ENCODE measurements around the gene C1QTNF9B.
"Not testable (repeated sequence)": the region's sequence is repeated elsewhere in the genome, so short reads cannot be mapped to it uniquely, and the experiment has no call there.

The C1QTNF9B gene
- total RNA-seq: 0 reads per million in 4 experiments

- DNase-seq: not testable (repeated sequence)
These were observed at the start of gene C1QTNF9B for GRCh38 chr13:23897452-23897919. Gene C1QTNF9B (minus strand): TSS chr13:23897502.

GRCh38 chr13:23946900-23947299 is 49.6 kb upstream of the C1QTNF9B start:
- DNase-seq: no peak

- DNase-seq: no peak
These were observed 48.8 kb upstream of the C1QTNF9B start for GRCh38 chr13:23946067-23946466.

GRCh38 chr13:23945612-23946011 is 48.3 kb upstream of the C1QTNF9B start:
- DNase-seq: no peak

GRCh38 chr13:23941211-23941610 is 43.9 kb upstream of the C1QTNF9B start:
- DNase-seq: no peak

- DNase-seq: not testable (repeated sequence)
These were observed 42.4 kb upstream of the C1QTNF9B start for GRCh38 chr13:23939666-23940065.

GRCh38 chr13:23934520-23934919 is 37.2 kb upstream of the C1QTNF9B start:
- DNase-seq: no peak

- no peak for DNase-seq
These were observed 31.7 kb upstream of the C1QTNF9B start for GRCh38 chr13:23928985-23929384.

GRCh38 chr13:23923031-23923430 is 25.7 kb upstream of the C1QTNF9B start:
- no peak for DNase-seq

GRCh38 chr13:23922005-23922932 is 25.0 kb upstream of the C1QTNF9B start:
- no peak for DNase-seq

- DNase-seq: no peak
These were observed 24.2 kb upstream of the C1QTNF9B start for GRCh38 chr13:23921451-23921888.

- no peak for DNase-seq
These were observed 21.7 kb upstream of the C1QTNF9B start for GRCh38 chr13:23919006-23919405.

GRCh38 chr13:23918208-23918607 is 20.9 kb upstream of the C1QTNF9B start:
- no peak for DNase-seq

GRCh38 chr13:23915308-23915707 is 18.0 kb upstream of the C1QTNF9B start:
- DNase-seq: no peak

GRCh38 chr13:23912469-23912868 is 15.2 kb upstream of the C1QTNF9B start:
- DNase-seq: no peak

GRCh38 chr13:23909606-23910005 is 12.3 kb upstream of the C1QTNF9B start:
- no peak for DNase-seq

GRCh38 chr13:23905766-23906165 is 8.5 kb upstream of the C1QTNF9B start:
- DNase-seq: no peak

- DNase-seq: no peak
These were observed 6.6 kb upstream of the C1QTNF9B start for GRCh38 chr13:23903906-23904280.

GRCh38 chr13:23902975-23903905 is 5.9 kb upstream of the C1QTNF9B start:
- DNase-seq: no peak

- DNase-seq: no peak
These were observed 4.1 kb upstream of the C1QTNF9B start for GRCh38 chr13:23901365-23901764.

GRCh38 chr13:23899555-23899954 is 2.3 kb upstream of the C1QTNF9B start:
- peak; percentile 5 for DNase-seq

GRCh38 chr13:23898101-23898500 is 799 bp upstream of the C1QTNF9B start:
- DNase-seq: no peak

- not testable (repeated sequence) for DNase-seq
These were observed 2.6 kb downstream of the C1QTNF9B start for GRCh38 chr13:23894746-23895145.
